Type B pancreatic cell (in vitro differentiated cells): ENCODE results near the gene GET4. TPM values are rescaled to one million over a fixed set of nuclear protein-coding genes. Genes with fewer than 3 reads are reported as not detected.

Experiments
- DNase-seq: peaks from one replicate; pipeline ENCODE4 v3.0.0; 2021; ENCODE audit warnings: mixed read lengths; ENCODE audit not compliant: unreplicated experiment; ENCODE audit errors: extremely low spot score
- H3K27ac Mint-ChIP-seq: 2 replicates; pipeline ENCODE4 v1.8.0; 2021; ENCODE audit warnings: mild to moderate bottlenecking, mixed read lengths
- H3K27me3 Mint-ChIP-seq: 2 replicates; pipeline ENCODE4 v1.8.0; 2021; ENCODE audit warnings: mixed read lengths
- H3K36me3 Mint-ChIP-seq: 2 replicates; pipeline ENCODE4 v1.8.0; 2021; ENCODE audit warnings: mixed read lengths
- H3K4me1 Mint-ChIP-seq: one replicate; pipeline ENCODE4 v1.8.0; 2021; ENCODE audit warnings: mixed read lengths; ENCODE audit not compliant: unreplicated experiment
- H3K4me3 Mint-ChIP-seq: 2 replicates; pipeline ENCODE4 v1.8.0; 2021; ENCODE audit warnings: mild to moderate bottlenecking, mixed read lengths
- H3K9me3 Mint-ChIP-seq: 2 replicates; pipeline ENCODE4 v1.8.0; 2021; ENCODE audit warnings: mixed read lengths
- total RNA-seq: library from RNA; stranded (reverse); gene quantifications from 2 replicates; pipeline ENCODE4 v1.2.1, GENCODE V29; 2021; ENCODE audit warnings: low replicate concordance
- TF ChIP-seq, protein P1 (sequence below): fragments of 200-600 bp; sonication (generic); conservative IDR thresholded peaks from 2 replicates; pipeline ENCODE4 v1.5.0; 2021; ENCODE audit warnings: antibody characterized with exemption, mild to moderate bottlenecking

The GET4 gene
- total RNA-seq, 1 donor from 2014 or later: 46.3 TPM

DNA sequence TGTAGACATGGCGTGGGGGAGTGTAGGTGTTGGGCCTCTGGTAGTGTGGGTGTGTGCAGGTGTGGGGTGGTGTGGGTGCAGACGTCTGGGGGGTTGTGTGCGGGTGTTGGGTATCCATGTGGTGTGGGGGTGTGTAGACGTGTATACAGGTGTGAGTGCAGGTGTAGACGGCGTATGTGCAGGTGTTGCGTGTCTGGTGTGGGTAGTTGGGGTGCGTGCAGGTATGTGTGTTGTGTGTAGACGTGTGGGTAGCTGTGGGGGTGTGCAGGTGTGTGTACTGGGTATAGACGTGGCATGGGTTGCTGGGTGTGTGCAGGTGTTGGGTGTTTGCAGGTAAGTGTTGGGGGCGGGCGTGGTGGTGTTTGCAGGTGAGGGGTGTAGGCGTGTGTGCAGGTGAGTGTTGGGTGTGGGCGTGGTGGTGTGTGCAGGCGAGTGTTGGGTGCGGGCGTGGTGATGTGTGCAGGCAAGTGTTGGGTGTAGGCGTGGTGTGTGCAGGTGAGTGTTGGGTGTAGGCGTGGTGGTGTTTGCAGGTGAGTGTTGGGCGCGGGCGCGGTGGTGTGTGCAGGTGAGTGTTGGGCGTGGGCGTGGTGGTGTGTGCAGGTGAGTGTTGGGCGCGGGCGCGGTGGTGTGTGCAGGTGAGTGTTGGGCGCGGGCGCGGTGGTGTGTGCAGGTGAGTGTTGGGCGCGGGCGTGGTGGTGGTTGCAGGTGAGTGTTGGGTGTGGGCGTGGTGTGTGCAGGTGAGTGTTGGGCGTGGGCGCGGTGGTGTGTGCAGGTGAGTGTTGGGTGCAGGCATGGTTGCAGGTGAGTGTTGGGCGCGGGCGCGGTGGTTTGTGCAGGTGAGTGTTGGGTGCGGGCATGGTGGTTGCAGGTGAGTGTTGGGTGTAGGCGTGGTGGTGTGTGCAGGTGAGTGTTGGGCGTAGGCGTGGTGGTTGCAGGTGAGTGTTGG is 16.6 kb downstream of the GET4 start:
- Mint-ChIP-seq H3K4me1 (no peaks in the 10 kb centered on the region), H3K27me3 (no peaks in the 10 kb centered on the region), H3K9me3 (no peaks in the 10 kb centered on the region), H3K27ac (peak overlapping the region; percentile 29), H3K4me3 (no peak overlapping the region), H3K36me3 (peaks cover 10% of the 10 kb centered on the region)
- TF ChIP-seq, protein P1, sequence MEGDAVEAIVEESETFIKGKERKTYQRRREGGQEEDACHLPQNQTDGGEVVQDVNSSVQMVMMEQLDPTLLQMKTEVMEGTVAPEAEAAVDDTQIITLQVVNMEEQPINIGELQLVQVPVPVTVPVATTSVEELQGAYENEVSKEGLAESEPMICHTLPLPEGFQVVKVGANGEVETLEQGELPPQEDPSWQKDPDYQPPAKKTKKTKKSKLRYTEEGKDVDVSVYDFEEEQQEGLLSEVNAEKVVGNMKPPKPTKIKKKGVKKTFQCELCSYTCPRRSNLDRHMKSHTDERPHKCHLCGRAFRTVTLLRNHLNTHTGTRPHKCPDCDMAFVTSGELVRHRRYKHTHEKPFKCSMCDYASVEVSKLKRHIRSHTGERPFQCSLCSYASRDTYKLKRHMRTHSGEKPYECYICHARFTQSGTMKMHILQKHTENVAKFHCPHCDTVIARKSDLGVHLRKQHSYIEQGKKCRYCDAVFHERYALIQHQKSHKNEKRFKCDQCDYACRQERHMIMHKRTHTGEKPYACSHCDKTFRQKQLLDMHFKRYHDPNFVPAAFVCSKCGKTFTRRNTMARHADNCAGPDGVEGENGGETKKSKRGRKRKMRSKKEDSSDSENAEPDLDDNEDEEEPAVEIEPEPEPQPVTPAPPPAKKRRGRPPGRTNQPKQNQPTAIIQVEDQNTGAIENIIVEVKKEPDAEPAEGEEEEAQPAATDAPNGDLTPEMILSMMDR: no peak
- no peak for DNase-seq

GRCh38 chr7:893686-894085 is 17.3 kb downstream of the GET4 start:
- no peak for DNase-seq
- no peaks in the 10 kb centered on the region for H3K27me3 Mint-ChIP-seq
- H3K4me1 Mint-ChIP-seq: no peaks in the 10 kb centered on the region
- no peak overlapping the region for H3K27ac Mint-ChIP-seq
- TF ChIP-seq, protein P1: no peak
- no peaks in the 10 kb centered on the region for H3K9me3 Mint-ChIP-seq
- no peak overlapping the region for H3K4me3 Mint-ChIP-seq
- H3K36me3 Mint-ChIP-seq: peaks cover 10% of the 10 kb centered on the region

DNA sequence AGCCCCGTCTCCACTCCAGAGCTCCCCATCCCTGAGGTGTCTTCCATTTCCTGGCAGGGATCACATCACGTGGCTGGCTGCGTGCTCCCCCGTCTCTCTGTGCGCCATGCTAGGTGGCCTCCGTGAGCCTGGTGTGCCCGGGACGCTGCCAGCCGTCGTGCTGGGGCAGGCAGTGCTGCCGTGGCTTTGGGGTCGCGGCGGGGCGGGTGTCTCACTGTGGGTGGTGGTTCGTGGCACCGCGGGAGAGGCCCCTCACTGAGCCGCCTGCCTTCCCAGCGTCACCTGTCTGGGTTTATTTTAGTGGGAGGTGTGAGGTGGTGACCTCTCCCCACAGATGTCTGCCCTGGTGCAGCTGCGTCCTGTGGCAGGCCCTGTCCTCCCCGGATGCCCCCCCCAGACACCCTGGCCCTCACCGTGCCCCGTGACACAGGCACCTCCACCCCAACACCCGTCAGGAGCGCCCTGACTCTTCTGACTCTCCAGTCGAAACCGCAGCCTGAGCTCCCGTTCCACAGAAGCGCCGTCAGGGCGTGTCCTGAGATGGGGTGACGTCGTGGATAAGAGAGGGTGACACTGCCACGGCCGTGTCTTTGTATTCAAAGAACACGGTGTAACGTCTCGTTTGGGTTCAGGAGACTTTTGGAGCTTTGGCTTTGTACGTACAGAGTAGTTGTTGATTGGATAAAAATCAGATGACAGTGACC is 18.0 kb downstream of the GET4 start:
- TF ChIP-seq, protein P1: no peak
- DNase-seq: no peak
- Mint-ChIP-seq H3K36me3 (peaks cover 10% of the 10 kb centered on the region), H3K4me1 (no peaks in the 10 kb centered on the region), H3K27ac (no peak overlapping the region), H3K9me3 (no peaks in the 10 kb centered on the region), H3K4me3 (no peak overlapping the region), H3K27me3 (no peaks in the 10 kb centered on the region)

DNA sequence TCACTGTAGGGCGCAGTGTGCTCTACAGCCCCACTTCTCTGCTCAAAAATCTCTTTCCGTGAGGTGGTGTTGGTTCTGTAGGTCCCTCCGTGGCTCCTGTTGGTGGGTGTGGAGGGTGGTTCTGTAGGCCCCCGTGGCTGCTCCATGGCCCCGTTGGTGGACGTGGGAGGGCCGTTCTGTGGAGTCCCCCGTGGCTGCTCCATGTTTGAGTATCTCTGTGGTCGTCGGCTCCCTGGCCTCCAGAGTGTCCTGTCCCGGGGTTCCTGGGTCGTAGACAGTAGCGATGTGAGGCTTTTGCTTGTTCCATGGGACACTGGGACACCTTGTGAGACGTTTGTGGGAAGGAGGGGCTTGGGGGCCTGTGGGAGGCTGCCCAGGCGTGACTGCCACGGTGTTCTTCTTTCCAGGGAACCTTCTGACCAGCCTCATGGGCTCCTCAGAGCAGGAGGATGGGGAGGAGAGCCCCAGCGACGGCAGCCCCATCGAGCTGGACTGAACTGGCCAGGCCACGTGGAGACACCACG is 18.6 kb downstream of the GET4 start:
- no peaks in the 10 kb centered on the region for H3K9me3 Mint-ChIP-seq

GRCh38 chr7:895451-896052 is 19.2 kb downstream of the GET4 start:
- DNase-seq: no peak
- no peaks in the 10 kb centered on the region for H3K9me3 Mint-ChIP-seq
- peaks cover 10% of the 10 kb centered on the region for H3K36me3 Mint-ChIP-seq
- no peaks in the 10 kb centered on the region for H3K27me3 Mint-ChIP-seq
- H3K27ac Mint-ChIP-seq: no peak overlapping the region
- H3K4me1 Mint-ChIP-seq: no peaks in the 10 kb centered on the region
- H3K4me3 Mint-ChIP-seq: no peak overlapping the region
- TF ChIP-seq, protein P1: no peak

More for the DNA sequence above, 18.6 kb downstream of the GET4 start:
- H3K27me3 Mint-ChIP-seq: no peaks in the 10 kb centered on the region
- no peak overlapping the region for H3K27ac Mint-ChIP-seq
- no peak overlapping the region for H3K4me3 Mint-ChIP-seq
- no peaks in the 10 kb centered on the region for H3K4me1 Mint-ChIP-seq
- no peak for DNase-seq
- TF ChIP-seq, protein P1: no peak
- H3K36me3 Mint-ChIP-seq: peaks cover 10% of the 10 kb centered on the region
